A549 (cell line): ENCODE data around the gene GLRX2.

Source experiments
- BHLHE40 ChIP-seq: IDR thresholded peaks from 2 replicates; pipeline ENCODE4 v1.6.1; 2012; ENCODE audit warnings: low read depth, low read length, inconsistent platforms
- CTCF ChIP-seq: fragments of >200 bp; sonication (Bioruptor Twin); formaldehyde crosslinking; IDR thresholded peaks from 3 replicates; pipeline ENCODE4 v1.5.1; 2016
- EP300 ChIP-seq, 2 experiments: fragments of >200 bp; sonication (Bioruptor Twin); formaldehyde crosslinking; IDR thresholded peaks; 2 replicates in 1 of 2; 3 replicates in 1 of 2; pipeline ENCODE4 v1.6.1; 2016 to 2017
- FOSB ChIP-seq: fragments of 250-450 bp; sonication (Bioruptor Pico); IDR thresholded peaks from 2 replicates; pipeline ENCODE4 v1.5.0; 2020; ENCODE audit warnings: mild to moderate bottlenecking, moderate library complexity
- HDAC2 ChIP-seq: fragments of 200-600 bp; sonication (generic); IDR thresholded peaks from 2 replicates; pipeline ENCODE4 v1.6.1; 2016
- MAFK ChIP-seq: fragments of 450-650 bp; IDR thresholded peaks from 2 replicates; pipeline ENCODE4 v1.6.1; 2014; ENCODE audit not compliant: partially characterized antibody
- PBX3 ChIP-seq: IDR thresholded peaks from 2 replicates; pipeline ENCODE4 v1.6.1; 2012
- POLR2A ChIP-seq: IDR thresholded peaks from 2 replicates; pipeline ENCODE4 v1.6.1; 2012; ENCODE audit warnings: mild to moderate bottlenecking, low read length
- SMC3 ChIP-seq: fragments of >200 bp; sonication (Bioruptor Twin); formaldehyde crosslinking; IDR thresholded peaks from 3 replicates; pipeline ENCODE4 v1.6.1; 2018; ENCODE audit warnings: inconsistent platforms
- ZNF302 ChIP-seq: fragments of 250-450 bp; sonication (Bioruptor Pico); IDR thresholded peaks from 2 replicates; pipeline ENCODE4 v1.9.0; 2021; ENCODE audit warnings: inconsistent platforms, mild to moderate bottlenecking, moderate library complexity

DNA sequence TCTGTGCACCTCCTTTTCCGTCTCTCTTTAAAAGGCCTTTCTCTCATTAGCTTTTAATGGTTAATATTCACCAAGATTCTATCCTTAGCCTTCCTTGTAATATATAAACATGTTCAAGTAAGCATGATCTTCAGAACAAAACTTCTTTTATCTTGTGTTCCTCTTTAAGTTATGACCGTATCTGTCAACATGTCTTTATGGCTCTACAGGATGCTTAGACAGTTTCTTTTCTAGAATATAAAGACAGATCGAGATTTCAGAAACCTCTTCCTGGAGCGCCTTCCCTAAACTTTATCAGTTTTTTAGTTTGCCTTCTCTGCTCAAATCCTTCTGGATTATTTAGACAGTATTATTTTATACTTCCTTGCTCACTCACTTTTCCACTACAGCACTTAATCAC lies 38.6 kb downstream of the GLRX2 start:
- TF ChIP-seq CTCF (no peak), SMC3 (no peak), POLR2A (no peak), ZNF302 (CRISPR knock-in tag) (no peak), BHLHE40 (no peak), MAFK (no peak), PBX3 (no peak), FOSB (no peak), HDAC2 (no peak), EP300 (IDR thresholded peaks at IDR 0.05) (no peak)
